Measurements from ENCODE around the gene KMT2C. TPM values are rescaled to one million over a fixed set of nuclear protein-coding genes. Genes with fewer than 3 reads are reported as not detected.

KMT2C gene
- total and polyA plus RNA-seq, 2 of the 8 experiments (the other 6 are each of a cell fraction or from before 2014, with no cell fraction given): 9.1 to 40.8 TPM

GRCh38 chr7:152340161-152340560, 95.6 kb downstream of the KMT2C start (continued):
- TF ChIP-seq CHD7 (IDR thresholded peaks at IDR 0.05; ENCODE audit: insufficient replicate concordance, low read length) (no peak), HDAC2 (IDR thresholded peaks at IDR 0.05; ENCODE audit: borderline replicate concordance in 1 of 2, low read depth in 2 of 2, low read length in 2 of 2) (no peak), SIX5 (IDR thresholded peaks at IDR 0.05; ENCODE audit: low read depth, low read length) (no peak), MAFK (IDR thresholded peaks at IDR 0.05; ENCODE audit: low read depth, low read length) (no peak), EP300 (IDR thresholded peaks at IDR 0.05; ENCODE audit: borderline replicate concordance in 1 of 2, low read depth in 2 of 2, low read length in 2 of 2) (no peak), NRF1 (IDR thresholded peaks at IDR 0.05; ENCODE audit: low read depth, low read length) (no peak), HDAC6 (IDR thresholded peaks at IDR 0.05; ENCODE audit: low read depth, low read length) (no peak), TAF1 (IDR thresholded peaks at IDR 0.05; ENCODE audit: low read depth, low read length) (no peak), NANOG (IDR thresholded peaks at IDR 0.05; ENCODE audit: insufficient read depth, low read depth, low read length, poor library complexity, severe bottlenecking) (no peak), CHD1 (IDR thresholded peaks at IDR 0.05; ENCODE audit: low read depth, low read length) (no peak), SP2 (IDR thresholded peaks at IDR 0.05; ENCODE audit: low read length) (no peak), SAP30 (IDR thresholded peaks at IDR 0.05; ENCODE audit: insufficient read depth, insufficient replicate concordance, low read length) (no peak)

Measured in H1 (cell line).